Thyroid gland (tissue), 4 donors: ENCODE data around the gene HSDL1.

ENCODE experiments used
- POLR2A ChIP-seq, 2 donors: fragments of 450-650 bp; IDR thresholded peaks; one replicate each; pipeline ENCODE4 v1.6.1; 2017; ENCODE audit warnings: antibody characterized with exemption in 2 of 2, mild to moderate bottlenecking in 2 of 2, moderate library complexity in 1 of 2
- TF ChIP-seq, protein P1 (sequence below), 6 experiments: fragments of 200-600 bp in 3 of 6; fragments of 450-650 bp in 3 of 6; sonication (generic) in 3 of 6; IDR thresholded peaks; one replicate each; pipeline ENCODE4 v1.5.1; 2016 to 2019; ENCODE audit warnings: antibody characterized with exemption in 6 of 6, mild to moderate bottlenecking in 2 of 6, inconsistent platforms in 1 of 6, moderate library complexity in 1 of 6

DNA sequence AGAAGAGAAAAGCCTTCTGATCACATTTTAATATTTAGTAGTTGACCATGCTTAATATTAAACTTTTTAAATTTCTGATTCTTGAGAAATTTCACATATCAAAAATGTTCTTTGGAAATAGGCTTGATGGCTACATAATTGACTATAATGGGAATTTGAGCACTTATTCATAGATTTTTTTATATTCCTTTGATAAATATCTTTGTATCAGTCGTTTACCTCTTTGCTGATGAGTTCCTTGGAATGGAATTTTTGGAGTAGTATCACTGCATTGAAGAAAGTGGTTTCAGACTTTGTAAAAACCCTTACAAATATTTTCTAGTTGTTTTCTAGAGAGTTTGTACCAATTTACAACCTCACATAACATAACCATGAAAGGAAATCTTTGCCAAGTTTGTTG, 14.8 kb upstream of the HSDL1 start:
- TF ChIP-seq, protein P1, sequence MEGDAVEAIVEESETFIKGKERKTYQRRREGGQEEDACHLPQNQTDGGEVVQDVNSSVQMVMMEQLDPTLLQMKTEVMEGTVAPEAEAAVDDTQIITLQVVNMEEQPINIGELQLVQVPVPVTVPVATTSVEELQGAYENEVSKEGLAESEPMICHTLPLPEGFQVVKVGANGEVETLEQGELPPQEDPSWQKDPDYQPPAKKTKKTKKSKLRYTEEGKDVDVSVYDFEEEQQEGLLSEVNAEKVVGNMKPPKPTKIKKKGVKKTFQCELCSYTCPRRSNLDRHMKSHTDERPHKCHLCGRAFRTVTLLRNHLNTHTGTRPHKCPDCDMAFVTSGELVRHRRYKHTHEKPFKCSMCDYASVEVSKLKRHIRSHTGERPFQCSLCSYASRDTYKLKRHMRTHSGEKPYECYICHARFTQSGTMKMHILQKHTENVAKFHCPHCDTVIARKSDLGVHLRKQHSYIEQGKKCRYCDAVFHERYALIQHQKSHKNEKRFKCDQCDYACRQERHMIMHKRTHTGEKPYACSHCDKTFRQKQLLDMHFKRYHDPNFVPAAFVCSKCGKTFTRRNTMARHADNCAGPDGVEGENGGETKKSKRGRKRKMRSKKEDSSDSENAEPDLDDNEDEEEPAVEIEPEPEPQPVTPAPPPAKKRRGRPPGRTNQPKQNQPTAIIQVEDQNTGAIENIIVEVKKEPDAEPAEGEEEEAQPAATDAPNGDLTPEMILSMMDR (IDR thresholded peaks at IDR 0.05): no peak
- no peak for TF ChIP-seq POLR2A (IDR thresholded peaks at IDR 0.05)
